ENCODE measurements around the gene SIX6. TPM values are rescaled to one million over a fixed set of nuclear protein-coding genes. Genes with fewer than 3 reads are reported as not detected.

The SIX6 gene
- total RNA-seq, 4 donors from 2014 or later, result not detected

DNA sequence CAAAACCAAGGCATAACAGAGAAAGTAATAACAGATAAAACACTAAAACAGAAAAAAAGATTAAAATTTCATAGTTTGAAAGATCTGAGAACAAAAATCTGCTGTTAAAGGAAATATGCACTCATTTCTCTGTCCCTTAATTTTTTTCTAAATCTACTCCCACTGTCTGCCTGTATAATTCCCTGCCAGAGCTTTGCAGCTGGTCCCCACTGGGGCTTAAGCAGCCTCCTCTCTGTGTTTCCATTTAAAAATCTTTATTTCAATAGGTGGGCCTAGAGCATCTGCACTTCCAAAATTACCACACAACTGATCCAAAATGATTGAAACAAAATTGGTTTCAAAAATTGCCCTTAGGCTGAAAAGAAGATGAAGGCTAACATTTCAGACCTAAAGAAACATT lies 6.4 kb upstream of the SIX6 start:
- intact Hi-C loops (cut with DNase I; ENCODE audit: low total_unique reads) (no loop called here), in situ Hi-C loops (cut with MboI; ENCODE audit: low pct_ligation_motif_present in 1 of 4, low pct_unique_long_range_greater_than_20kb in 1 of 4, low sequenced_read_pairs in 3 of 4) (no loop called here)
- Histone ChIP-seq H3K27me3 (peaks cover 86% of the 10 kb centered on the region), H3K4me3 (no peak overlapping the region), H3K9me3 (no peaks in the 10 kb centered on the region), H3K4me1 (no peaks in the 10 kb centered on the region), H3K36me3 (no peaks in the 10 kb centered on the region), H3K27ac (no peak overlapping the region)
- no peak for TF ChIP-seq POLR2A (IDR thresholded peaks at IDR 0.05)
- TF ChIP-seq, protein P1, sequence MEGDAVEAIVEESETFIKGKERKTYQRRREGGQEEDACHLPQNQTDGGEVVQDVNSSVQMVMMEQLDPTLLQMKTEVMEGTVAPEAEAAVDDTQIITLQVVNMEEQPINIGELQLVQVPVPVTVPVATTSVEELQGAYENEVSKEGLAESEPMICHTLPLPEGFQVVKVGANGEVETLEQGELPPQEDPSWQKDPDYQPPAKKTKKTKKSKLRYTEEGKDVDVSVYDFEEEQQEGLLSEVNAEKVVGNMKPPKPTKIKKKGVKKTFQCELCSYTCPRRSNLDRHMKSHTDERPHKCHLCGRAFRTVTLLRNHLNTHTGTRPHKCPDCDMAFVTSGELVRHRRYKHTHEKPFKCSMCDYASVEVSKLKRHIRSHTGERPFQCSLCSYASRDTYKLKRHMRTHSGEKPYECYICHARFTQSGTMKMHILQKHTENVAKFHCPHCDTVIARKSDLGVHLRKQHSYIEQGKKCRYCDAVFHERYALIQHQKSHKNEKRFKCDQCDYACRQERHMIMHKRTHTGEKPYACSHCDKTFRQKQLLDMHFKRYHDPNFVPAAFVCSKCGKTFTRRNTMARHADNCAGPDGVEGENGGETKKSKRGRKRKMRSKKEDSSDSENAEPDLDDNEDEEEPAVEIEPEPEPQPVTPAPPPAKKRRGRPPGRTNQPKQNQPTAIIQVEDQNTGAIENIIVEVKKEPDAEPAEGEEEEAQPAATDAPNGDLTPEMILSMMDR (IDR thresholded peaks at IDR 0.05), result no peak
- no peak for TF ChIP-seq EP300 (IDR thresholded peaks at IDR 0.05; ENCODE audit: low read depth)
- no peak for TF ChIP-seq POLR2AphosphoS5 (IDR thresholded peaks at IDR 0.05)
- DNase-seq, result no peak

DNA sequence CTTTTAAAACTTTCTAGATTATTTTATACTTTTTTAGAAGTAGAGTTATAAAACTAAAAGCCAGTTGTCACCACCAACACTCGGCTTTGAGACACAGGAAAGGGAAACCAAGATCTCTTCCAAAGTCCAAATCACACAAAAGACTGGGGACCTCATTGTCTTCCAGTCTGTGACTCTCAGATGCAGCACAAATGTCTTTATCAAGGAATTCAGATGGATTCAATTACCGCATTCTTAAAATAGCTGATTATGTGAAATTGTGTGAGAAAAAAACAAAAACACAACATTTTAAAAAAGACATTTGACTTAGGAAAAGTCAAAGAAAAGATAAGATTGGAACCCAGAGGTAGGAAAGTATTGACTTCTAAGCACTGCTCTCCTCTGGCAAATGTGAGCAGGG lies 3.5 kb upstream of the SIX6 start:
- Histone ChIP-seq H3K36me3 (no peaks in the 10 kb centered on the region), H3K9me3 (no peaks in the 10 kb centered on the region), H3K4me1 (peaks cover 0 to 12% (median 3%) of the 10 kb centered on the region in 4 donors), H3K27me3 (peaks cover 99% of the 10 kb centered on the region), H3K27ac (no peak overlapping the region), H3K4me3 (no peak overlapping the region)
- intact Hi-C loops (cut with DNase I; ENCODE audit: low total_unique reads), result no loop called here
- 17% methylated on average over 2 of the region's 2 CpGs for WGBS, 2 donors (ENCODE audit: low coverage in 1 of 2)
- TF ChIP-seq POLR2AphosphoS5 (IDR thresholded peaks at IDR 0.05), result no peak
- TF ChIP-seq, protein P1 (IDR thresholded peaks at IDR 0.05), result no peak
- no peak for TF ChIP-seq EP300 (IDR thresholded peaks at IDR 0.05; ENCODE audit: low read depth)
- no peak for TF ChIP-seq POLR2A (IDR thresholded peaks at IDR 0.05)
- no peak for DNase-seq
- in situ Hi-C loops (cut with MboI; ENCODE audit: low pct_ligation_motif_present in 1 of 4, low pct_unique_long_range_greater_than_20kb in 1 of 4, low sequenced_read_pairs in 3 of 4), result no loop called here

DNA sequence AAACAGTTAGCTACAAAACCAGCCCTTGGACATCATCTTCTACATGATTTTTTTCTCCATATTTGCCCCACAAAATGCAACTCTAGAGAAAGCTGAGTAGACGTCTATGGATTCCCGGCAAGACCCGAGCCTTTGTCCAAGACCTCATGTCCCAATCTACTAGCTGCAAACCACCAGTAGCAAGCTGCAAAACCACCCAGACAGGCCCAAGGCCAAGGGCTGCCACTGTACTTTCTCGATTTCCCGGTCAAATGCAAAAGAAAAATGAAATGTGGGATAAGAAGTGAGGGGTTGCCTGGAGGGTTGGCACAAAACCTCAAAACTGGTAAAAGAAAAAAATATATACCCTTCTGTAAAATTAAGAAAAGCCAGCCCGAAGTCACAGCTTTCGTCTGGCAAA lies 2.9 kb upstream of the SIX6 start:
- Histone ChIP-seq H3K9me3 (no peaks in the 10 kb centered on the region), H3K36me3 (no peaks in the 10 kb centered on the region), H3K27me3 (peaks cover 99% of the 10 kb centered on the region), H3K4me3 (no peak overlapping the region), H3K27ac (no peak overlapping the region), H3K4me1 (peaks cover 1 to 16% (median 3%) of the 10 kb centered on the region in 4 donors)
- no peak for DNase-seq
- intact Hi-C loops (cut with DNase I; ENCODE audit: low total_unique reads), result no loop called here
- 11 to 13% methylated on average over 5 to 7 of the region's 7 CpGs for WGBS, 2 donors (ENCODE audit: low coverage in 1 of 2)
- in situ Hi-C loops (cut with MboI; ENCODE audit: low pct_ligation_motif_present in 1 of 4, low pct_unique_long_range_greater_than_20kb in 1 of 4, low sequenced_read_pairs in 3 of 4), result no loop called here
- TF ChIP-seq POLR2A (IDR thresholded peaks at IDR 0.05) (no peak), POLR2AphosphoS5 (IDR thresholded peaks at IDR 0.05) (no peak), EP300 (IDR thresholded peaks at IDR 0.05; ENCODE audit: low read depth) (no peak)
- TF ChIP-seq, protein P1 (IDR thresholded peaks at IDR 0.05), result no peak

DNA sequence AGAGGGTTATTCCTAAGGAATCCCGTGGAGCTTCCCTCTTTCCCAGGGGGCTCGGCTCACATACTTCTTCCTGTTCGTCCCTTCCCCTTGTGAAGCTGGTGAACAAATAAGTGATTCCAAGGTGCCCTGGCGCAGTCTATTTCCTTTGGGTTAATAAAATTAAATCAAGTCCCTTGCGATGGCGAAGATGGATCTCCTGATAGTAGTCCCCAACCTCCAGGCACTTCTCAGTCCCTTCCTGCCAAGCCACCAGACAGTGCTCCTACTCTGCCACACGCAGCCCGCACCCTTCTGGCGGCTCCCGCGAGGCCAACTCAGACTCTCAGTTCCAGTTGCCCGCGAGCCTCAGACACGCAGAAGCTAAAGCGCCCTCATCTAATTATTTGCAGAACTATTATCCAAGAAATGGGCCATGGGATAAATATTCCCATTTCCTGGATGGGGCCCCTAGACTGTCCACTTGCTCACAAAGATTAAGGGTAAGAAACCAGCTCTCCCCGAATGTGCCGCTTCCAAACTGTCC lies 2.4 kb upstream of the SIX6 start:
- Histone ChIP-seq H3K9me3 (no peaks in the 10 kb centered on the region), H3K4me1 (peaks cover 3 to 21% (median 7%) of the 10 kb centered on the region in 4 donors), H3K27ac (no peak overlapping the region), H3K4me3 (no peak overlapping the region), H3K36me3 (no peaks in the 10 kb centered on the region), H3K27me3 (peaks cover 100% of the 10 kb centered on the region)
- in situ Hi-C loops (cut with MboI; ENCODE audit: low pct_ligation_motif_present in 1 of 4, low pct_unique_long_range_greater_than_20kb in 1 of 4, low sequenced_read_pairs in 3 of 4) (no loop called here), intact Hi-C loops (cut with DNase I; ENCODE audit: low total_unique reads) (no loop called here)
- DNase-seq, result no peak
- no peak for TF ChIP-seq EP300 (IDR thresholded peaks at IDR 0.05; ENCODE audit: low read depth)
- TF ChIP-seq POLR2AphosphoS5 (IDR thresholded peaks at IDR 0.05), result no peak
- TF ChIP-seq, protein P1 (IDR thresholded peaks at IDR 0.05), result no peak
- no peak for TF ChIP-seq POLR2A (IDR thresholded peaks at IDR 0.05)
- 8 to 22% methylated on average over 4 to 17 of the region's 17 CpGs for WGBS, 2 donors (ENCODE audit: low coverage in 1 of 2)
